ENCODE results near the gene NR1I2. TPM values are rescaled to one million over a fixed set of nuclear protein-coding genes. Genes with fewer than 3 reads are reported as not detected.

The NR1I2 gene
- polyA plus RNA-seq, 4 donors: 0.54 to 0.87 (median 0.65) TPM

DNA sequence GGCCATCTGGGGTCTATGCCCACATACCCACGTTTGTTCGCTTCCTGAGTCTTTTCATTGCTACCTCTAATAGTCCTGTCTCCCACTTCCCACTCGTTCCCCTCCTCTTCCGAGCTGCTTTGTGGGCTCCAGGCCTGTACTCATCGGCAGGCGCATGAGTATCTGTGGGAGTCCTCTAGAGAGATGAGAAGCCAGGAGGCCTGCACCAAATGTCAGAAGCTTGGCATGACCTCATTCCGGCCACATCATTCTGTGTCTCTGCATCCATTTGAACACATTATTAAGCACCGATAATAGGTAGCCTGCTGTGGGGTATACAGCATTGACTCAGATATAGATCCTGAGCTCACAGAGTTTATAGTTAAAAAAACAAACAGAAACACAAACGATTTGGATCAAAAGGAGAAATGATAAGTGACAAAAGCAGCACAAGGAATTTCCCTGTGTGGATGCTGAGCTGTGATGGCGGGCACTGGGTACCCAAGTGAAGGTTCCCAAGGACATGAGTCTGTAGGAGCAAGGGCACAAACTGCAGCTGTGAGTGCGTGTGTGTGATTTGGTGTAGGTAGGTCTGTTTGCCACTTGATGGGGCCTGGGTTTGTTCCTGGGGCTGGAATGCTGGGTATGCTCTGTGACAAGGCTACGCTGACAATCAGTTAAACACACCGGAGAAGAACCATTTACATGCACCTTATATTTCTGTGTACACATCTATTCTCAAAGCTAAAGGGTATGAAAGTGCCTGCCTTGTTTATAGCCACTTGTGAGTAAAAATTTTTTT, 35.9 kb downstream of the NR1I2 start:
- DNase-seq (ENCODE audit: low read depth in 4 of 4, low spot score in 3 of 4): no peak

DNA sequence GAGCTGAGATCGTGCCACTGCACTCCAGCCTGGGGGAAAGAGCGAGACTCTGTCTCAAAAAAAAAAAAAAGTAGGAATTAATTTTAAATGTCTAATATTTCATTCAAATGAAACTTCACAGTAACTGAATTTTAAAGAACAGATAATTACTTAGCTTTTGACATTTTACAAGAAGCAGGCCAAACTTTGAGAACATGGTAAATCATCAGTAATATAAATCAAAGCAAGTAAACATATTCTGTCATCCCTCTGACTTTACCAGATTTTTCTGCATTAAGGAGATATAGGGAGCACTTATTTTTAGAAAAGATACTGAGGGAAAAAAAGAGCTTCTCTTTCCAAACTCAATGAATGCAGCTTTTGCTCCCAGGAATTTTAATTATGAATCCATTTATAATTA, 37.0 kb downstream of the NR1I2 start:
- no peak for DNase-seq (ENCODE audit: low read depth in 4 of 4, low spot score in 3 of 4)

DNA sequence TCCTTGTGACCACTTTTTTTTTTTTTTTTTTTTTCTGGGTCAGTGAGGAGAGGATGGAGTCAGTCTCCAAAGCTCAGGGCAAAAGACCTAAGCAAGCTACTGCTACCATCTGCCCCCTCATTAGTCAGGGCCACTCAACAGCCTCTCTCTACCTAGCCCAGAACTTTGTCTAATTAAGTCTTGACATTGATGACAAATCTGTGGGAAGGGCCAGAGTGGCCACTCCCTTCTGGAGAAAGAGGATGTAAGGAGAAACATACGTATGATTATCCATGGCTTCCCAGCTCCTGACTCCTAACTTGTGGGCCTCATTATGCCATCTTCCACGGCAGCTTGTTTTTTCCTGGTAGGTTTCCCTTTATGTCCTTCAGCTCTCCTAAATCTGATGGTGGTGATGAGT, 37.9 kb downstream of the NR1I2 start:
- no peak for DNase-seq (ENCODE audit: low read depth in 4 of 4, low spot score in 3 of 4)

DNA sequence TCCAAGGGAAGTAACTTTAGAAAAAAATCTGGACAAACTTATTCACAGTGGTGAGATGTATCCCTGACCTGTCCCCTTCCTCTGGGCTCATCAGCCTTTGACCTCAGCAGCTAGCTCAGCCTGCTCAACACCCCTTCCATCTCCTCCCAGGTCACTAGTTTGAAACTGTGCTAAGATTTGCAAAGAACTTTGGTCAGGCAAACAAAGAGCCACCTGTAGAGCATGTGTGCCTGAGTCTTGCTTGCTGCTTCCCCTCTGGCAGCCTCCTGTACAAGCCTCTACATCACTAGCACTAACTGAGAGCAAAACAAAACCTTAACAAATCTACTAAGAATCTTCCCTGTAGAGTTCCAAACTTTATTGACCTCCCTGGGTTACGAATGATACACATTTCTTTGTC, 43.9 kb downstream of the NR1I2 start:
- no peak for DNase-seq (ENCODE audit: low read depth in 4 of 4, low spot score in 3 of 4)

DNA sequence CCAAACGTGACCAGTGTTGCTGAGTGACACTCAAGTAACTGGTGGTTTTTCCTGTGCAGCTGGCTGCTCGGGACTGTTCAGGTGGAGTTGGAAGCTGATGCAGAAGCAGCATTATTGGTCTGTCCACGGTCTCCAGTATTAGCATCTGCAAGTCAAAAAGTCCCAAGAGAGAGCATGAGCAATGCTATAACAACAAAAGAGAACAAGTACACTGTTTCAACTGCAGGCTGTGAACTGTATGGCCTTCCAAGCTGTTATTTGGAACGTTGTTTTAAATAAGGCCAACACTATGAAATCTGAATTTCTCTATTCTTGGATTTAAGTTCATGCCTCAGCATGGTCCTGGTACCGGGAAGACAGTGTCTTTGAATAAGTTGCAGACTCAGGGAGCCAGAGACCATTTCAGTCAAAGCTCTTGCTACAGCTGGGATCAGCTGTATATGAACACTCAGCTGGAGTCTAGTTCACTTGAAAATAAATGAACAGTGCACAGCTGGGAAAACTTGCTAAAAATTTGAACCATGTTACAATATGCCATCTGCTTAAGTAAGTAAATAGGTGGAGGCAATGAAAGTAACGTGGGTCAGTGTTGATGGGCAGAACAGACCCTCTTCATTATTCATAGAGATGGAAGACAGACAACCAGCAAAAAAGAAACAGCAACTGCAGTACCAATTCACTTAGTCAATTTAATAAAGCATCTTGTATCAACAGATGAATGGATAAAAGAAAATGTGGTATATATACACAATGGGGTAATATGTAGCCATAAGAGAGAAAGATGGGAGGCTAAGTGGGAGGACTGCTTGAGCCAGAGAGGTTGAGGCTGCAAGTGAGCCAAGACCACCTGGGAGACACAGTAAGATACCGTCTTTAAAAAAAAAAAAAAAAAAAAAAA, 45.1 kb downstream of the NR1I2 start:
- no peak for DNase-seq (ENCODE audit: low read depth in 4 of 4, low spot score in 3 of 4)

DNA sequence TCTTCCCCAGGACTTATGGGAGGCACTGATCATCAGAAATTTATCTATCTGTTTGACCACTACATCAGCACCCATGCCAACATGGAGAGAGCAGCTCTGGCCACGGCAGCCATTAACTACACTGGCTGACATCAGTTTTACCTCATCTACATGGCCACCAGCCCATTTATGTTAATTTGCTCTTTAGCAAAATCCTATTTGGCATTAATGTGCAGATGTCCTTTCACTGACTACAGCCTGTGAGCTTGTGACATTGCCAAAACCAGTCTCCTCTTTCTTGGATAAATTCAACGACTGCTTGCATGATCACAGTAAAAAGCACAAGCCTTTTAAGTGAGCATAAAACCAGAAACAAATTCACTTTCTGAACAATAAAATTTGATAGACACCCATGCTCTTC, 47.5 kb downstream of the NR1I2 start:
- DNase-seq (ENCODE audit: low read depth in 4 of 4, low spot score in 3 of 4): no peak

DNA sequence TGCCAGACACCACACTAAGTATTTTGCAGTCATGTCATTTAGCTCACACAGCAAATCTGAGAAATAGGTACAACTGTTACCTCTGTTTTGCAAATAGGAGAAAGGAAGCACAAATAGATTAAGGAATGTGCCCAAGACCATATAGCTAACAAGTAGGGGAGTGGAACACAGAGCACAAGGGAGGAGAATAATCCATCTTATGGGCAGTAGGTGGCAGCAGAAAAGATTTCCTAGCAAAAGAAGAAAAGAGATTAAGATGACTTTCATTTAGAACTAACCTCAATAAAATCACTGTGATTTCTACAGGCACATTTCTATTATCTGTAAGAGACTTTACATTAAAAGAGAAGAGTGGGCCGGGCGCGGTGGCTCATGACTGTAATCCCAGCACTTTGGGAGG, 49.1 kb downstream of the NR1I2 start:
- DNase-seq (ENCODE audit: low read depth in 4 of 4, low spot score in 3 of 4): no peak

DNA sequence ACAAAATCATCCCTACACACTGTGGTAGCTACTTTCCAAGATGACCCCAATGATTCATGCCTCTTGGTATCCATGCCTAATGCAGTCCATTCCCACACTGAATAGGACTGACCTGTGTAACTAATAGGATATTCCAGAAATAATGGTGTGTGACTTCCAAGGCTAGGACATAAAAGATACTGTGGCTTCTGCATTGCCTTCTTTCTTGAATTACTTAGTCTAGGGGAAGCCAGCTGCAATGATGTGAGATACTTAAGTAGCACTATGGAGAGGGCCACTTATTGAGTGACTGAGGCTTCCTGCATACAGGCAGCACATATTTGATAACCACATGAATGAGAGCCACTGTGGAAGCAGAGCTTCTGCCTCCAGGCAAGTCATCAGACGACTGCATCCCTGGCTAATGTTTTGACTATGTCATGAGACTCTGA, 50.1 kb downstream of the NR1I2 start:
- no peak for DNase-seq (ENCODE audit: low read depth in 4 of 4, low spot score in 3 of 4)

DNA sequence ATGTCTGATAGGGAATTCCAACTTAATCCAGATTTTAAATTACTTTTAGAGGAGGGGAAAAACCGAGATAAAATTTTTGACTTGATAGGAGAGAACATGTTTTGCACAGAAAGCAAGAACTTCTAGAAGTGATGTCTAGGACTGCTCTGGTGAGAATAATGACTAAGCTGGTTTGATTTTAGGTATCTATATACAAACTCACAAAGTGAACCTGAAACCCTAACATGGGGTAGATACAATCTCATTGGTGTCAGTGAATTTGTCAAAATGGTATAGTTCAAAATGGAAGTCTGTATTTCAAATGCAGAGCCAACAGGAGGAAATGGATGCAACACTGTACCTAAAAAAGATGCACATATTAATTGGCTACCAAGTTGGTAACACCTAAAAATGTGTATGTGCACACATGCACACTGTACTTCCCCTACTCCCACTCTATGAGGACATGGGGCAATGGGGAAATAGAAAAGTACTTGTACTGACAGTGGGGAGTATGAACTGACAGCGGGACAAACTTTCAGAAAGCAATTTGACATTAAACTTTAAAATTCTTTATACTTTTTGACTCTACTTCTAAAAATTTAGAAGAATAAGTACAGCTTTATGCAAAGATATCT, 53.0 kb downstream of the NR1I2 start:
- DNase-seq (ENCODE audit: low read depth in 4 of 4, low spot score in 3 of 4): no peak

DNA sequence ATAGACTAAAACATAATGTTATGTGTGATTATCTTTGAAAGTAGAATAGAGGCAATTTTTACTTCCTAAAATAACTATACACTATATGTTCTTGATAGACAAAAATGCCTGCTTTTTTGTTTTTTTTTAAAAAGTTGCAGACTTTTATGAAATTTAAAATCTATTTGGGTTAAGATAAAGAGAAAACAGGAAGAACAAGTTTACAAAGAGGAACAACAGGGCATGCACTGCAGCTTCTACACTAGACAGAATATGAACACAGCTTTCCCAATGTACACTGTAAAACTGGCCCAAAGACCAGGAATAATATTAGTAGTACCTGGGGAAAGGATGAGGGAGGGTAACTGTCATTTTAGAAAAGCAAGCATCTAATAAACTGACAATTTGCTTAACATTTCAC, 53.7 kb downstream of the NR1I2 start:
- DNase-seq (ENCODE audit: low read depth in 4 of 4, low spot score in 3 of 4): no peak

DNA sequence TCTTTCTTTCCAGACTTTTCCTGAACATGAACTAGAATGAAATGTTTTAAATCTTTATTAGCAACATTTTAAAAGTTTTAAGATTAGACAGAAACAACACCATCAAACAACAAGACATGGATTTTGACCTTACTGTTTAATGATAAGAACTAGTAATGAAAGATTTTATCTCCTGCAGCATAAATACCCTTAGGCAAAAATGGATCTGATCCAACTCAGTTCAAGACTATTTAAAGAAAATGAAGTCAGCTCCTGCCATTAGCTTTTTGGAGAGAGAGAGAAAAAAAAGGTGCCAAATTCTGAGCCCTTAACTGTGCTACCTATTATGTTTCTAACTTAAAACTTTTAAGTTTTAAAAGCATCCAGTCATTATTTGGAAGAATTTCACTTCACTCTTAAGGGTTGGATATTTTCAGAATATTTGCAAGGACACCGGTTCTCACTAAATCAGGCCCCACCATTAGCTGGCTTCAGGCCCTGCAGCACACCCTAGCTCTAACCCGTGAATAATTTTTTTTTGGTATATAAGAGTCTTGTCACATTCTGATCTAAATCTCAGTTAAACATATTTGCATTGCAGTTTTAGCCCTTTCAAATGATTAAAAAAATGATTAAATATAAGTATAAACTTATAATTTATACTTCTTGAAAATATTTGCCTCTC, 60.0 kb downstream of the NR1I2 start:
- DNase-seq (ENCODE audit: low read depth in 4 of 4, low spot score in 3 of 4): no peak

DNA sequence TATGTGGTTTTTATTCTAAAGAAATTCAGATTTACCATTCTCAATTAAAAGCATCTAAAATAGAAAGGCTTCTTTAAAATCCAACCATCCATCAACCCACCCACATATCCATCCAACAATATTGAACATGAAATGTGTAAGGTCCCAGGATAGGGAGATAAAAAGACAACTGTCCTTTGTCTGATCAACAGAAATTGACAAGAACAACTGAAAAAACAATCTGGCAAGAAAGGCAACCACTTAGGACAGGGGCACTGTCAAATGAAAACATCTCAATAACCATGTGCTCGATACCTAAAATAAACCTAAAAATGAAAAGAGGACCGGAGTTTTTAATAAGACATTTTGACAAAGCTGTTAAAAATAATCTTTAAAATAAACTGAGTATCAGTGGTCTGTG, 67.2 kb downstream of the NR1I2 start:
- DNase-seq (ENCODE audit: low read depth in 4 of 4, low spot score in 3 of 4): no peak

DNA sequence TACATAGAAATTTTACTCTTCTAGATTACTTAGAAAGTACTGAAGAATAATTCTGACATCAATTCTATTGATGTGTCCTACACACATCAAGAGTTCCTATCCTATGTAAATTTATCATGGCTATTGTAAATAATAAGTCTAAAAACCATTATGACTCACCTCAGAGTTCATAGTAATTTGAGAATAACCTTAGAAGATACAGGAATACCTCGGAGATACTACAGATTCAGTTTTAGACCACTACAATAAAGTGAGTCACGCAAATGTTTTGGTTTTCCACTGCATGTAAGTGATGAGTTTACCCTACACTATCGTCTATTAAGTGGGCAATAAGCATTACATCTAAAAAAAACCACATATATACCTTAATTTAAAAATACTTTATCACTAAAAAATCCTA, 74.8 kb downstream of the NR1I2 start:
- DNase-seq (ENCODE audit: low read depth in 4 of 4, low spot score in 3 of 4): no peak

DNA sequence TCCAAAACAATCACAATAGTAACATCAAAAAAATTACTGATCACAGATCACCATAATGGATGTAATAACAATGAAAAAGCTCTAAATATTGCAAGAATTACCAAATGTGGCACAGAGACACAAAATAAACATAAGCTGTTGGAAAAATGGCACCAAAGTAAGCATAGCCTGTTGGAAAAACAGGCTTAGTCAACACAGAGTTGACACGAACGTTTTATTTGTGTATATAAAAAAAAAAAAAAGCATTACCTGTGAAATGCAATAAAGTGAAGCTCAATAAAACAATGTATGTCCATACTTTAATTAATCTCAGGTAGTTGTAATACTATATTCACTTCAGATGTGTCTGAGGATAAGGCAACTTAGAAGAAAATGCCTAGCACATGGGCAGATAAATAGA, 77.1 kb downstream of the NR1I2 start:
- no peak for DNase-seq (ENCODE audit: low read depth in 4 of 4, low spot score in 3 of 4)

DNA sequence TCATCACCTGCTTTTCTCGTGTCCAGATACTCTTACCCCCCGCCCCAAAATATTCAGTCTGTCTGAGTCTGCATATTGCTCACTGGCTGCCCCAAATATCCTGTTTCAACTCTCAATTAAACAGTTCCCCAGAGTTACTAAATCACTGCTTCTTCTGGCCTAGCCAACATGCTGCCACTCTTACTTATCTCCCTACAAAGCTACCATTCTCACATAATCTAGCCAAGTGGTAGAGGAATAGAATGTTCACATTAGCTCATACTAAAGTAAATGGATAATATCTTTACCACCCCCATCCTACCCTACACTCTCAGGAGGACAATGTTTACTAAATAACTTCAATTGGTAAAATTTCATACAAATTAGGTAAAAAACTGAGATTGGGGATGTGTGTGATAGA, 77.8 kb downstream of the NR1I2 start:
- no peak for DNase-seq (ENCODE audit: low read depth in 4 of 4, low spot score in 3 of 4)

DNA sequence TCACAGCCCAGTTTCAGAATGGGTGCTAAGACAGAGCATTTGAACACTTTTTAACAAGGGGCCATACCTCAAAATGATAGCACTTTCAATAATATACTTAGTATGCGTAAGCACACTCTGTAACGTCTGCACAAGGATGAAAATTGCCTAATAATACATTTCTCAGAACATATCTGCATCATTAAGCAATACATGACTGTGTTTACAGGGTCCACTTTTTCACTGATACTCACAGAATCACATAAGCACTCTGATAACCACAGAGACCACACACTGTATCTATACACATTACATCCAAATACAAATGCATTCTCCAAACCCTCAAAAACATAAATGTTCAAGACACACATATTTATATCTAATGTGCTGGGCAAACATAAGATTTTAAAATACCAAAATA, 79.8 kb downstream of the NR1I2 start:
- DNase-seq (ENCODE audit: low read depth in 4 of 4, low spot score in 3 of 4): no peak

DNA sequence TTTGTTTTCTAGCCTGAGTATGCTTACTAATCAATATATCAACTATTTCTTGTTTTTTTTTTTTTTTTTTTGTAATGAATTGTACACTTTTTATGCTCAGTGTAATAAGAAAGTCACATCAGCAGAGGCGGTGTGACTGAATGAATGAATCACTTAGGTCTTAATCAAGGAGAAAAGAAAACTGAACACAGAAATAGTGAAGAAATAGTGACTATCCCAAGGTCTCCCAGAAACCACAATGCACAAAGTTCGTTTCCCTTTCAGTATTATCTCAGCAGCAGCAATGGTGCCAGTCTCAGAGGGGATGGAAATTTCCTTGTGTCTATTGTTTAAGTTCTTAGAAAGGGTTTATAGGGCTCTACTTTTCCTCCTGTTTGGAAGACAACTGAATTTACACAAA, 80.7 kb downstream of the NR1I2 start:
- DNase-seq (ENCODE audit: low read depth in 4 of 4, low spot score in 3 of 4): no peak

DNA sequence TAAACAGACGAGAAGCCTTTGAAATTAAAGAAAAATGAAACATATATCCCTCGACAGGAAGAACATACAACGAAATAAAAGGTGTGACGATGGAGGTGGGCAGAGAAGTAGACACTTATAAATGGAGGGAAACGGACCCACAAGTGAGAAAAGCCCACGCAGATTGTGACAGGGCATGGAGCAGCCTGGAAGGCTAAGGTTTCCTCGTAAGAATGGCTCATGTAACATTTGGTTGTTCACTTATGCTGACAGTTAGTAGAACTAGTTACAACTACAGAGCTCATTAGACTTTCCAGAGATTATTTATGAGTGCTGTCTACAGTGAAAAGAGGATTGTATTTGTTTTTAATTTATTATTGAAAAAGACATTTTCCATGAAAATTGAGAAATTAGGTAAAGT, 82.6 kb downstream of the NR1I2 start:
- DNase-seq (ENCODE audit: low read depth in 4 of 4, low spot score in 3 of 4): no peak

All from right renal pelvis (tissue), 4 donors.